ENCODE data around the gene GSDME.

- TF ChIP-seq, protein P1, sequence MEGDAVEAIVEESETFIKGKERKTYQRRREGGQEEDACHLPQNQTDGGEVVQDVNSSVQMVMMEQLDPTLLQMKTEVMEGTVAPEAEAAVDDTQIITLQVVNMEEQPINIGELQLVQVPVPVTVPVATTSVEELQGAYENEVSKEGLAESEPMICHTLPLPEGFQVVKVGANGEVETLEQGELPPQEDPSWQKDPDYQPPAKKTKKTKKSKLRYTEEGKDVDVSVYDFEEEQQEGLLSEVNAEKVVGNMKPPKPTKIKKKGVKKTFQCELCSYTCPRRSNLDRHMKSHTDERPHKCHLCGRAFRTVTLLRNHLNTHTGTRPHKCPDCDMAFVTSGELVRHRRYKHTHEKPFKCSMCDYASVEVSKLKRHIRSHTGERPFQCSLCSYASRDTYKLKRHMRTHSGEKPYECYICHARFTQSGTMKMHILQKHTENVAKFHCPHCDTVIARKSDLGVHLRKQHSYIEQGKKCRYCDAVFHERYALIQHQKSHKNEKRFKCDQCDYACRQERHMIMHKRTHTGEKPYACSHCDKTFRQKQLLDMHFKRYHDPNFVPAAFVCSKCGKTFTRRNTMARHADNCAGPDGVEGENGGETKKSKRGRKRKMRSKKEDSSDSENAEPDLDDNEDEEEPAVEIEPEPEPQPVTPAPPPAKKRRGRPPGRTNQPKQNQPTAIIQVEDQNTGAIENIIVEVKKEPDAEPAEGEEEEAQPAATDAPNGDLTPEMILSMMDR (optimal IDR thresholded peaks at IDR 0.05 in 1 of 3, IDR thresholded peaks at IDR 0.05 in 1 of 3, conservative IDR thresholded peaks at IDR 0.05 in 1 of 3; ENCODE audit: extremely low read depth in 1 of 3, insufficient read depth in 2 of 3, low read length in 3 of 3): no peak
- TF ChIP-seq EZH2 (IDR thresholded peaks at IDR 0.05; ENCODE audit: low read length): no peak
These were observed 96.7 kb downstream of the GSDME start for GRCh38 chr7:24660546-24660945.

All from keratinocyte (primary cell).